ENCODE results near the gene JPH4. TPM values are rescaled to one million over a fixed set of nuclear protein-coding genes. Genes with fewer than 3 reads are reported as not detected.

JPH4 gene
- total RNA-seq, 1 experiment from 2014 or later, result 50.1 TPM

DNA sequence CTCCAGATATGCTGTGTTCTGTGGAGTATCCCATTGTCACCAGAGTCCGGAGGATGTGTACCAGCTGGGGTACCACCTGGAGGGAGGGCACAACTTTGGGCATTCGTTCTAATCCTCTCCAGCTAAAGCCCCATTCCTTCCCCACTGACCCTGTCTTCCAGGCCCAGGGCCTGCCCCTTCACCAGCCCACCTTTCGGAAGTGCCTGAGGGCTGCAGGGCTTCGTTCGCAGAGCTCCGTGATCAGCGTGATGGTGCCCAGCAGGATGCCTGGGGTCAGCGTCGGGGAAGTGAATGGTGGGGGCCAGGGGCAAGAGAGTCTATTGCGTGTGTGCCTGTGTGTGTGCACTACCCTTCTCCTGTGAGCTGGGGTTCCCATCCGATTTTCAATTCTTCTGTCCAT lies 13.0 kb downstream of the JPH4 start (continued):
- no peak for TF ChIP-seq AFF4 (CRISPR knock-in tag; IDR thresholded peaks at IDR 0.05; ENCODE audit: borderline replicate concordance)
- TF ChIP-seq ERG (CRISPR knock-in tag; IDR thresholded peaks at IDR 0.05), result no peak
- no peak for TF ChIP-seq KAT7 (CRISPR knock-in tag; IDR thresholded peaks at IDR 0.05; ENCODE audit: borderline replicate concordance)
- TF ChIP-seq SMAD3 (CRISPR knock-in tag; IDR thresholded peaks at IDR 0.05; ENCODE audit: borderline replicate concordance), result no peak
- no peak for TF ChIP-seq USF1 (CRISPR knock-in tag; IDR thresholded peaks at IDR 0.05)
- no peak for TF ChIP-seq ZNF317 (CRISPR knock-in tag; IDR thresholded peaks at IDR 0.05; ENCODE audit: borderline replicate concordance, low read depth)

DNA sequence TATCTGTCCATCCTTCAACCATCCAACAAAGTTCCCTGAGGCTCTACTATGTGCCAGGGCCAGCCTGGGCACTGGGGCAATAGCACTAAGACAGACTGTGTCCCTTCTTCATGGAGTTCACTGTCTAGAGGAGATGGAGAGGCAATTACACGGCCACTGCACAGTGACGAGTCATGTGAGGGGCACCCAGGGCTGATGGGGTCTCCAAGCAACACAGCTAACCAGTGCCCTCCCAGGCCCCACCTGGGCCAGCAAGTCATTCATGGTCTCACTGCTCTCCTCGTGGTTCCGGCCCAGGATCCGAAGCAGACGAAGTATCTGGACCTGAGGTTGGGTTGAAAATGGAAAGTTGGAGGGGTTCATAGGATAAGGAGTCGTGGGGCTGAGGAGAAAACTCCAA lies 13.7 kb downstream of the JPH4 start:
- ATAC-seq (no peak), DNase-seq (ENCODE audit: low spot score) (no peak)
- peaks cover 30% of the 10 kb centered on the region for H3K36me3 Mint-ChIP-seq
- ChIA-PET POLR2A (no interaction called here), CTCF (interaction anchor here (0.7 to 8.7 kb wide), 3 partner anchors 26 to 84 kb away, joined by 3 to 377 read pairs (median 5); no protein-coding TSS in a partner anchor)
- H3K27me3 Mint-ChIP-seq (ENCODE audit: low read depth), result no peaks in the 10 kb centered on the region
- peaks cover 37% of the 10 kb centered on the region for H3K4me1 Mint-ChIP-seq
- H3K4me3 Mint-ChIP-seq, result no peak overlapping the region
- H3K27ac Mint-ChIP-seq, result no peak overlapping the region
- TF ChIP-seq ZNF396 (CRISPR knock-in tag; IDR thresholded peaks at IDR 0.05; ENCODE audit: borderline replicate concordance) (no peak), CDX4 (CRISPR knock-in tag; IDR thresholded peaks at IDR 0.05; ENCODE audit: borderline replicate concordance) (no peak), AR (CRISPR knock-in tag; IDR thresholded peaks at IDR 0.05) (no peak), FOXJ3 (CRISPR knock-in tag; IDR thresholded peaks at IDR 0.05; ENCODE audit: borderline replicate concordance) (no peak), ZNF263 (CRISPR knock-in tag; IDR thresholded peaks at IDR 0.05; ENCODE audit: low read depth) (no peak), HMGA2 (CRISPR knock-in tag; IDR thresholded peaks at IDR 0.05) (no peak), MYBL2 (CRISPR knock-in tag; IDR thresholded peaks at IDR 0.05) (no peak), JUN (CRISPR knock-in tag; IDR thresholded peaks at IDR 0.05) (no peak), SP1 (CRISPR knock-in tag; conservative IDR thresholded peaks at IDR 0.05) (no peak), EMX1 (CRISPR knock-in tag; IDR thresholded peaks at IDR 0.05) (no peak), CBFB (CRISPR knock-in tag; IDR thresholded peaks at IDR 0.05; ENCODE audit: low read depth) (no peak), ZBTB43 (CRISPR knock-in tag; IDR thresholded peaks at IDR 0.05) (no peak), NR3C1 (CRISPR knock-in tag; conservative IDR thresholded peaks at IDR 0.05; ENCODE audit: low read depth) (no peak), USF1 (CRISPR knock-in tag; IDR thresholded peaks at IDR 0.05) (no peak), RORB (CRISPR knock-in tag; IDR thresholded peaks at IDR 0.05) (no peak)
- TF ChIP-seq, protein P1, sequence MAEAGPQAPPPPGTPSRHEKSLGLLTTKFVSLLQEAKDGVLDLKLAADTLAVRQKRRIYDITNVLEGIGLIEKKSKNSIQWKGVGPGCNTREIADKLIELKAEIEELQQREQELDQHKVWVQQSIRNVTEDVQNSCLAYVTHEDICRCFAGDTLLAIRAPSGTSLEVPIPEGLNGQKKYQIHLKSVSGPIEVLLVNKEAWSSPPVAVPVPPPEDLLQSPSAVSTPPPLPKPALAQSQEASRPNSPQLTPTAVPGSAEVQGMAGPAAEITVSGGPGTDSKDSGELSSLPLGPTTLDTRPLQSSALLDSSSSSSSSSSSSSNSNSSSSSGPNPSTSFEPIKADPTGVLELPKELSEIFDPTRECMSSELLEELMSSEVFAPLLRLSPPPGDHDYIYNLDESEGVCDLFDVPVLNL (CRISPR knock-in tag; IDR thresholded peaks at IDR 0.05; ENCODE audit: borderline replicate concordance, low read depth), result no peak
- H3K9me3 Mint-ChIP-seq, result no peaks in the 10 kb centered on the region

All from WTC11 (cell line).